ENCODE measurements around the gene NCAPH2.
"Not testable (repeated sequence)": the region's sequence is repeated elsewhere in the genome, so short reads cannot be mapped to it uniquely, and the experiment has no call there.

NCAPH2 gene

GRCh38 chr22:50520184-50520583 is 12.2 kb downstream of the NCAPH2 start:
- not testable (repeated sequence) for DNase-seq

- DNase-seq = no peak
Measured at GRCh38 chr22:50520826-50521453, 12.9 kb downstream of the NCAPH2 start.

GRCh38 chr22:50521710-50522109 is 13.7 kb downstream of the NCAPH2 start:
- DNase-seq = no peak

DNA sequence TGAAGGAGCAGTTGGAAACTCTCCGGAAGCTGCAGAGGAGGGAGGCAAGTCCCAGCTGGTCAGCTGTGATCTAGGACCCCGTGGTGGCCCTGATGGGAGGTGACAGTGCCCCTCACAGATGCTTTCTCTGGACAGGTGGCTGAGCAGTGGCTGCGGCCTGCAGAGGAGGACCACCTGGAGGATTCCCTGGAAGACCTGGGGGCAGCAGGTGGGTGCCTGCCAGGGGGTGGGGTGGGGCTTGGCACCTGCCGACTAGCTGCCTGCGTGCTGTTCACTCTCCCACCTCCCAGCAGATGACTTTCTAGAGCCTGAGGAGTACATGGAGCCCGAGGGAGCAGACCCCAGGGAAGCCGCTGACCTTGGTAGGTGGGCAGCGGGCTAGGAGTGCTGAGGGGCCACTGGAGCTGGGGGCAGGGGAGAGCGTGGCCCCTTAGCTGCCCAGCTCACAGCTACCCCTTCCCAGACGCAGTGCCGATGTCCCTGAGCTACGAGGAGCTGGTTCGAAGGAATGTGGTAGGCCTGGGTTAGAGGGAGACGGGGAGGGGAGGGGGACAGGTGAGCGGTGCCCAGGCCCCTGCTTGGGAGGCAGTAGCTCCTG is 14.3 kb downstream of the NCAPH2 start:
- DNase-seq = no peak

- no peak for DNase-seq
Measured at GRCh38 chr22:50522806-50523438, 14.9 kb downstream of the NCAPH2 start.

- no peak for DNase-seq
Measured at GRCh38 chr22:50523458-50523805, 15.4 kb downstream of the NCAPH2 start.

- DNase-seq = no peak
Measured at GRCh38 chr22:50523806-50524675, 16.0 kb downstream of the NCAPH2 start.

DNA sequence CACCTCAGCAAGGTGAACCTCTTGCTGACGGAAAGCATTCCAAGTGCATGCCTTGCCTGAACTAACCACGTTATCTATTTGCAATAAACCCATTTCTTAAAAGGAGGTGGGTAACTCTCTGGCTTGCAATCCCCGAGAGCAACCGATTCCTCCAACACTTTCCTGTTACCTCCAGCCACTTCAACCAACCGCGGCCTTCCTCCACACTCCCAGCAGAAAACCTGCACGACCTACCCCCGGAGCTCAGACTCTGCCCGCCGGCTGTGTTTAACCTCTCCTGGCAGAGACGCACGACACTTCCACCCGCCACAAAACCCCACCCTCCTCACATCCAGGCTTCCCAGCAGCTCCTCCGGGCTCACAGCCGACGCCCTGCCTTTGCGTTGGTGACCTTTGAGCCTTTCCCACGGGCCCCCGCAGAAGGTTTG is 16.7 kb downstream of the NCAPH2 start:
- no peak for DNase-seq

DNA sequence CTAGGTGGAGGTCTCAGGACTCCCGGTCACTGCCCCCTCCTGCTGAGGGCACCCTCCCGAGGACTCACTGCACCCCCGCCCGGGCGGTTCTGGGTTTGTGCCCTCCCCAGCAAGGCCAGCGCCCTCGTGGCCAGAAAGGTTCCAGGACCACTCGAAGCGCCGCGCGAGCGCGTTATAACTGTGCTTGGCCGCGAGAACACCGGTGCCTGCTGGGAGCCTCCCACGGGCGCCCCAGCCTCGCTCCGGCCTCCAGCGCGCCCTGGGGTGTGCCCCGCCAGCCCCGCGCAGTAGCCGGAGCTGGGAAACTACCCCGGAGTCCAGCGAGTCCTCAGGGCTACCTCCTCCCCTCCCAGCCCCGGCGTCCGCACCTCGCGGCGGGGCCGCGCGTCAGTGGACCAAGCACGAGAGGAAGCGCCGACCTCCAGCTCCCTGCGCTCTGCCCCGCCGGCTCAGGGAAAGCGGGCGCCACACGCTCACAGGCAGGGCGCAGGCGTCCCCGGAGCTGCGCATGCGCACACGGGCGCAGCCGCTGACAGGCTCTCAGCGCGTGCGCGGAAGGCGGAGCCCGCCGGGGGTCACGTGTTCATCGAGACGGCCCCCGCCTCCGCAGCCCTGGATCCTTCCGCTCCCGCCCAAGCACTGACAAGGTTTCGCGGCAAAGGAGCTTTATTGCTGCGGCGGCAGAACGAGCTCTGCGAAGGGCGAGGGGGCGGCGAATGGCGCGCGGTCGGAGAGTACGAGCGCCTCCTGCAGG is 17.3 kb downstream of the NCAPH2 start, which contains the start of gene SCO2:
TSS of gene SCO2 (minus strand) at position 495 of the 754 bp plus-strand sequence. CDS start 1,187 bp downstream, outside the sequence.
- peak; percentile 97 for DNase-seq

DNA sequence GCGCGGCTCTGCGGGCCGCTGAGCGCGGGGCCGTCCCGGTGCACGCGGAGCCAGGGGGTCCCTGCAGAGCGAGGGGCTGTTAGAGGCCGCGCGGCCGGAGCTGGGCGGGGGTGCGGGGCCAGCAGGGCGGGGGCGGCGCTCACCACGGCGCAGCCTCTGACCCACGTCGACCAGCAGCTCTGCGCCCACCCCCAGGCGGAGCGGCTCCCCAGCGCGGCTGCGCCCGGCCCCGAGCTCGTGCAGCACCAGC is 17.8 kb downstream of the NCAPH2 start:
- DNase-seq = no peak

DNA sequence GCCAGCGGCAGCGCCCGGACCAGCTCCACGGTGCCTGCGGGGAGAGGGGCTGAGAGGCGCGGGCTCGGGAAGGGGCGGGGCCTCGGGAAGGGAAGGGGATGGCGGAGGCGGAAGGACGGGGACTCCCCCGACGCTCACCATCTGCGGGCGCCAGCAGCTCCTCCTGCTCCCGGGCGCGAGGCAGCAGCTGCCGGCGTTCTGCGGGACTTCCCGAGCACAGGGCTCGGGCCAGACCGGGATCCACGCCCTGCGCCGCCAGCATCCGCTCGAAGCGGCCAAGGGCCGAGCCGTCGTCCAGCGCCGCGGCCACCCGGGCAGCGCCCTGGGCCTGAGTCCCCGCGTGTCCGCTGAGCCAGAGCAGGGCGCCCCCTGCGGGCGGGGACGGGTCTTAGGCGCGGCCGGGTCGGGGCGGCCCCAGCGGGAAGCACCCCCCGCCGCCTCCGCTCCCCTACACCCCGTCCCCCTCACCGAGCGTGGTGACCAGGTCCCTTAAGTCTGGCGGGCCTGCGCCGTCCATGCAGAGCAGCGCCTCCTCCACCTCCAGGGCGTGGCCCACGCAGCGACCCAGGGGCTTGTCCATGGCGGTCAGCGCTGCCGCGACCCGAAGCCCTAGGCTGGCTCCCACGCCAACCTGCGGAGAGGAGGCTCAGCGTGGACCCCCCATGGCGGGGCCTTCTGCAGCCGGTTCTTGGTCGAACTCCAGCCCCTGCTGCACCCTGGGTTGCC is 18.2 kb downstream of the NCAPH2 start:
- DNase-seq = peak; percentile 90

GRCh38 chr22:50526834-50527801 is 19.1 kb downstream of the NCAPH2 start:
- DNase-seq = peak; percentile 65

DNA sequence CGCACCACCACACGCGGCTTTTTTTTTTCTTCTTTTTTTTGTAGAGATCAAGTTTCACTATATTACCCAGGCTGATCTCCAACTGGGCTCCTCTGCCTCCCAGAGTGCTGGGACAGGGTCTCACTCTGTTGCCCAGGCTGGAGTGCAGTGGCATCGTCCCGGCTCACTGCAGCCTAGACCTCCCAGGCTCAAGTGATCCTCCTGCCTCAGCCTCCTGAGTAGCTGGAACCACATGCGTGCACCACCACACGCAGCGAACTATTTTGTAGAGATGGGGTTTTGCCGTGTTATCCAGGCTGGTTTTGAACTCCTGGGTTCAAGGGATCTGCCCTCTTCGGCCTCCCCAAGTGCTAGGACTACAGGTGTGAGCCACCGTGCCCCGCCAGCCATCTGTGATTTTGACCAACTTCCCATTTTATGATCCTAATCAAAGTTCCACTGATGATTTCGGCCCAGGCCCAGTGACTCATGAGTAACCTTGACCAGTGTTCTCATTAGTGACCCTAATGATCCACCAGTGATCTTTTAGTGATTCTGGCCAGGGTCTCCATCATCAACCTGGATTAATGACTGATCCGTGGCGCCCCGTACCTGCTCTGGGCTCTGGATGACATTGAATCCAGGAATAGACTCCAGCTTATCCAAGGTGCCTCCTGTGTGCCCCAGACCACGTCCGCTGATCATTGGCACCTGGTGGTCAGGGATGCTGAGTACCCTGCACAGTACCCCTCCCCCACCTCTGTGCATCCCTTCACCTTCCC is 20.1 kb downstream of the NCAPH2 start:
- DNase-seq = no peak

DNA sequence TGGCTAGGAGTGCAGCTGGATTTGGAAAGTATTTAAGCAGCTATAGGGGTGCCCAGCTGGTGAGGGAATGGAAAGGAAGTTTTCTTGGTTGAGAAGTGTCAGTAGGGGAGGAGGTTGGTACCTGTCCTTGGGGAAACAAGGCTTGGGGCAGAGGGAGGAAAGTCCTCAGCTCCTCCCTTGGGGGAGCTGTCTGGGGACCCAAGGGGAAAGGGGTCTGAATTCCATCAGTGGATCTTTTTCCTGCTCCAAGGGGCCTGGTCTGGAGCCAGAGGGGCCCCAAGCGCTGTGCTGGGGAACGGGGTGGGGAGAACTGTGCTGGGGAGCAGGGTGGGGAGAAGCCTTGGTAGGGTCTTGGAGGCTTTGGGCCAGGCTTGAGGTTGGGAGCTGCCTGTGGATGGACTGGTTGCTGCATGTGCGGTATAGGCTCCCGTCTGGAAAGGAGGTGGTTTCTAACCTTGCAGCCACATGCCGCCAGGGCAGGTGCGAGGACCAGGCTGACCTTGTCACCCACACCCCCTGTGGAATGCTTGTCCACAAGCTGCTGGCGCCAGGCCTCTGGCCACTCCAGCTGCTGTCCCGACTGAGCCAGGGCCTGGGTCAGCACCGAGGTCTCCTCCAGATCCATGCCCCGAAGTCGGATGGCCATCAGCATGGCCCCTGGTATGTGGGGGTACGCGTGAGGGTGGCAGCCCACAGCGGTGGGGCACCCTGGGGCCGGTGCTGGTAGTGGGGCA is 20.8 kb downstream of the NCAPH2 start:
- DNase-seq = no peak

DNA sequence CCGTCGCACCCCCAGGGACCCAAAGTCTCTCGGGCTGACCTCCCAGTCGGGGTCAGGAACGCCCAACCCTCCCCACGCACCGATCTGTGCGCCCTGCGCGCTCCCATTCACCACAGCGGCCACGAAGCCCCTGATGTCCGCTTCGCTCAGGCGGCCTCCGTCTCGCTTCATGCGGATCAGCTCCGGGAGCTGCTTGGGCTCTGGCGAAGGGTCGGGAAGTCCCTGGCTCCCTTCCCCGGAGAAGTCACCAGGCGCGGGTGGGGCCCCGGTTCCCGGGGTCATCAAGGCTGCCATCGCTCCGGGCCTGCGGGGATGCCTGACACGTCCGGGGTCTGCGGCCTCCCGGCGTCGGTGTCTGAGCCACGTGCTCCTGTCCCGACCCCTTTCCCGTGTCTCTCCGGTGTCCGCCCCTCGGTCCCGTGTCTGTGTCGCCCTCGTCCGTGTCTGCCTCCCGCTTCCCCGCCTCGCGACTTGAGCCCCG is 21.4 kb downstream of the NCAPH2 start:
- no peak for DNase-seq

GRCh38 chr22:50529897-50530579 is 22.0 kb downstream of the NCAPH2 start, which contains the start of gene TYMP:
TYMP (minus strand) TSS chr22:50530012; CDS start chr22:50529709, 303 bp downstream.
- peak; percentile 82 for DNase-seq

DNA sequence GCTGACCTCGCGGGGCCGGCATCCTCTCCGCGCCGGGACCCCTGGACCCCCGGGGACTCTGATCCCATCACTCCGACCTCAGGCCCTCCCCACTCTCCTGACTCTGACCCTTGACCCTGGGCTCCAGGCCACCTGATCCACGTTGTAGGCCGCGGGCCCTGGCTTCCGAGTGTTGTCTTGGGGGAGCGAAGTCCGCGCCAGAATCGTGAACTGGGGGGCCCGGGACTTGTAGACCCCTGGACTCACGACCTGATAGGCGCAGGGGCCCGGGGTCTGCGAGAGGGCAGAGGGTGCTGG is 22.5 kb downstream of the NCAPH2 start:
- DNase-seq = no peak

DNA sequence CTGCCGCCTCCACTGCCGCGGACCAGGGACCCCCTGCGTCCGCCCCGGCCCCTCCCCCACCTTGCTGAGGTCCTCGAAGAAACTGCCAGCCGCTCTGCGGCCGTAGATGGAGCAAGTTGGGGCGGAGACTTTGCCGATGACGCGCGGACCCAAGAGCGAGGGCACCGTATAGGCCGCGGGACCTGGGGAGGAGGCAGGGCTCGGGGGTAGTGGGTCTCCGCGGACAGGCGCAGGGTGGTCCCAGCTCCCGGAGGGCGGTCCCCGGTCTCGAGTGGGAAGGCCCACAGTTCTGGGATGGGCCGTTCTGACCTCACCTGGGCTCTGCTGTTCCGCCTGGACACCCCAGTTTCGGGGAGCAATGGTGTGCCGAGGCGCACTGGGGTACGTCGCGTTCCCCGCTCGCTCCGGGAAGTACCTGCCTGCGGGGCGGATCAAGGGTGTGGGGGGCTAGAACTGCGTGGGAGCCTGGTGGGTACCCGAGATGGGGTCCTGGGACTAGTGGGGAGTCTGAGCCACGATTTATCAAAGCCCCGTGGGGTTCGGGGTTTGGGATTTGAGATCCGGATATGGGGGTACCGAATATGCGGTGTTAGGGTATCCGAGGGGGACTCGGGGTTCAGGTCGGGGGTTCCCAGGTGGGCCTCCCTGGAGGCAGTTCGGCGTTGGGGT is 23.0 kb downstream of the NCAPH2 start:
- peak; percentile 89 for DNase-seq

Measured in CD4-positive, alpha-beta T cell treated with Interleukin-21 for 1 hour (primary cell).